Measurements from ENCODE around the gene ILRUN.

DNA sequence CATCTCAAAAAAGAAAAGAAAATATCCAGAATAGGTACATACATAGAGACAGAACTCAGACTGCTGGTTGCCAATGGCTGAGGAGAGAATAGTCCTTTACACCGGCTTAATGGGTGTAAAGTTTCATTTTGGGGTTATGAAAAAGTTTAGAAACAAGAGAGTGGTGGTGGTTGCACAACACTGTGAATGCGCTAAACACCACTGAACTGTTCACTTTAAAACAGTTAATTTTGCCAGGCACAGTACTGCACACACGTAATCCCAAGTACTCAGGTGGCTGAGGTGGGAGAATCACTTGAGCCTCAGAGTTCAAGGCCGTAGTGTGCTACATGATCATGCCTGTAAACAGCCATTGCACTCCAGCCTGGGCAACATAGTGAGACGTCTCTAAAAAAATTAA, 7.6 kb downstream of the ILRUN start:
- TF ChIP-seq IRF2 (CRISPR knock-in tag; IDR thresholded peaks at IDR 0.05) (no peak), BMI1 (IDR thresholded peaks at IDR 0.05; ENCODE audit: low read length) (no peak), JUNB (CRISPR knock-in tag; conservative IDR thresholded peaks at IDR 0.05) (no peak), HMGXB4 (CRISPR knock-in tag; IDR thresholded peaks at IDR 0.05) (no peak)
- TF ChIP-seq, protein P1, sequence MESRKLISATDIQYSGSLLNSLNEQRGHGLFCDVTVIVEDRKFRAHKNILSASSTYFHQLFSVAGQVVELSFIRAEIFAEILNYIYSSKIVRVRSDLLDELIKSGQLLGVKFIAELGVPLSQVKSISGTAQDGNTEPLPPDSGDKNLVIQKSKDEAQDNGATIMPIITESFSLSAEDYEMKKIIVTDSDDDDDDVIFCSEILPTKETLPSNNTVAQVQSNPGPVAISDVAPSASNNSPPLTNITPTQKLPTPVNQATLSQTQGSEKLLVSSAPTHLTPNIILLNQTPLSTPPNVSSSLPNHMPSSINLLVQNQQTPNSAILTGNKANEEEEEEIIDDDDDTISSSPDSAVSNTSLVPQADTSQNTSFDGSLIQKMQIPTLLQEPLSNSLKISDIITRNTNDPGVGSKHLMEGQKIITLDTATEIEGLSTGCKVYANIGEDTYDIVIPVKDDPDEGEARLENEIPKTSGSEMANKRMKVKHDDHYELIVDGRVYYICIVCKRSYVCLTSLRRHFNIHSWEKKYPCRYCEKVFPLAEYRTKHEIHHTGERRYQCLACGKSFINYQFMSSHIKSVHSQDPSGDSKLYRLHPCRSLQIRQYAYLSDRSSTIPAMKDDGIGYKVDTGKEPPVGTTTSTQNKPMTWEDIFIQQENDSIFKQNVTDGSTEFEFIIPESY (CRISPR knock-in tag; IDR thresholded peaks at IDR 0.05), result peak; percentile 47; the same call in 1 of the 2 replicates
- TF ChIP-seq, protein P2, sequence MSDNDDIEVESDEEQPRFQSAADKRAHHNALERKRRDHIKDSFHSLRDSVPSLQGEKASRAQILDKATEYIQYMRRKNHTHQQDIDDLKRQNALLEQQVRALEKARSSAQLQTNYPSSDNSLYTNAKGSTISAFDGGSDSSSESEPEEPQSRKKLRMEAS (CRISPR knock-in tag; IDR thresholded peaks at IDR 0.05), result no peak

All from K562 (cell line).